OCI-M1 (cell line): ENCODE measurements around the gene UBFD1.
"Not testable (repeated sequence)": the region's sequence is repeated elsewhere in the genome, so short reads cannot be mapped to it uniquely, and the experiment has no call there.

Source experiments
- DNase-seq: peaks from one replicate; lab custom pipeline; 2025; lab: John Stamatoyannopoulos, UW

UBFD1 gene

GRCh38 chr16:23527961-23528643 is 29.4 kb upstream of the UBFD1 start:
- no peak for DNase-seq

- DNase-seq, result no peak
Observed at GRCh38 chr16:23528644-23529310, 28.8 kb upstream of the UBFD1 start.

GRCh38 chr16:23530062-23530461 is 27.5 kb upstream of the UBFD1 start:
- DNase-seq, result no peak

DNA sequence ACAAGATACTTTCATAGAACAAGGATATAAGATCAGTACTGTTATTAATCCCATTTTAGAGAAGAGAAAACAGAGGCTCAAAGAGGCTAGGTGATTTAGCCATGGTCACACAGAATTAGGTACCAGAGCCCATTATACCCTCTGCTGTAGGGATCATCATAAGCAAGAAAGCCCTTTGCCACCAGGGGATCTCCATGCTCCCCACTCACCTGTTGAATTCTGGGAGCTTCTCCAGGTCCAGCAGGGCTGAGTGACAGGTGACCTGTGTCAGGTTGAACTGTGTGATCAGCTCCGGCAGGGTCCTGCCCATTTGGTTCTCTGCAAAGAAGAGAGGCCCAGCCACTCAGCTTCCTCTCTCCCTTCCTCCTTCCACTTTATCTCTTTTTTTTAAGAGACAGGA is 25.1 kb upstream of the UBFD1 start:
- no peak for DNase-seq

- DNase-seq, result no peak
Observed at GRCh38 chr16:23534868-23535860, 22.4 kb upstream of the UBFD1 start.

- DNase-seq, result no peak
Observed at GRCh38 chr16:23535901-23536300, 21.6 kb upstream of the UBFD1 start.

GRCh38 chr16:23537390-23537789 is 20.1 kb upstream of the UBFD1 start:
- DNase-seq, result no peak

- no peak for DNase-seq
Observed at GRCh38 chr16:23538919-23539278, 18.6 kb upstream of the UBFD1 start.

DNA sequence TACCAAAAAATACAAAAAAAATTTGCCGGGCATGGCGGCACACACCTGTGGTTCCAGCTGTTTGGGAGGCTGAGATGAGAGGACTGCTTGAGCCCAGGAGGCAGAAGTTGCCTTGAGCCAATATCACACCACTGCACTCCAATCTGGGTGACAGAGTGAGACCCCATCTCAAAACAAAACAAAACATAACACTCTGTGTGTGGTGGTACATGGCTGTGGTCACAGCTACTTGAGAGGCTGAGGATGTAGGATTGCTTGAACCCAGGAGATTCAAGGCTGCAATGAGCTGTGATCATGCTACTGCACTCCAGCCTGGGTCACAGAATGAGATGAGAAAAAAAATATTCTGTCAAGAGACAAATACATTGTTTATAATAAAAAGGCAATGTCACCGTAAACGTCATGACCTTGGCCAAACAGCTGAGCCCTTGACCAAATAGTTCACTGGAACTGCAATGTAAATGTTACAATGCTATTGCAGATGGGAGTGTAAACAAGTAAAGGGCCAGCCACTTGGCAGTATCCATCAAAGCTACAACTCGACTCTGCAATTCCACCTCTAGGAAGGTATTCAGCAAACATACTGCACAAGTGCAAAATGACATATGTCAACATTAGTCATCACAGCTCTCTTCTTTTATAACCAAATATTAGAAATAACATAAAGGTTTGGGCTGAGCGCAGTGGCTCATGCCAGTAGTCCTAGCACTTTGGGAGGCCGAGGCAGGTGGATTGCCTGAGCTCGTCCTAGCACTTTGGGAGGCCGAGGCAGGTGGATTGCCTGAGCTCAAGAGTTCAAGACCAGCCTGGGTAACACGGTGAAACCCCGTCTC is 17.3 kb upstream of the UBFD1 start:
- no peak for DNase-seq

GRCh38 chr16:23540817-23541178 is 16.7 kb upstream of the UBFD1 start:
- DNase-seq, result not testable (repeated sequence)

DNA sequence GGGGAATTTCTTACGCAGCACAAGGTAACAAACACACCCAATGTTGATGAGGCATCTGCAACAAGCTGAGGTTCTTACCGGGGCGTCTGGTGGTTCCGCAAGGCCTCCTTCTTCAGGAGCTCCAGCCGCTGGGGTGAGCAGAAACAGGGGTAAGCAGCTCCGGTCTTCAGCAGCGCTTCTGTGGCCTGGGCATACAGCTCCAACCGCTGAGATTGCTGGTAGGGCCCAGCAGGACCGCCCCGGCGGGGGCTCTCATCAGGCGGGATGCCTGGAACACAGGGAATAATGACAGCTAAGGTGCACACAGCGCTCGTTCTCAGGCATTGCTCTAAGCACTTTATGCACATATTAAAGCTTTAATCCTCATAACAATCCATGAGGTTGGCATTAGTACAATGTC is 13.1 kb upstream of the UBFD1 start:
- DNase-seq, result no peak

DNA sequence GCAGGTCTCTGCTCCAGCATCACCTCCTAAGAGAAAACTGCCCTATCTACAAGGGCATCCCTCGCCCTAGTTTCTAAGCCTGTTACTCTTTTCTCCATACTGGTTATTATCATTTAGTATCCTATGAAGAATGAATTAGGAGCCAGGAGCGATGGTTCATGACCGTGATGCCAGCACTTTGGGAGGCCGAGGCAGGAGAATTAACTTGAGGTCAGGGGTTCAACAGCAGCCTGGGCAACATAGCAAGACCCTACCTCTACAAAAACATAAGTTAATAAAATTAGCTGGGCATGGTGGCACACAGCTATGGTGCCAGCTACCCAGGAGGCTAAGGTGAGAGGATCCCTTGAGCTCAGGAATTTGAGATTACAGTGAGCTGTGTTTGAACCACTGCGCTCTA is 7.6 kb upstream of the UBFD1 start:
- no peak for DNase-seq

- DNase-seq, result no peak
Observed at GRCh38 chr16:23552161-23552560, 5.4 kb upstream of the UBFD1 start.

GRCh38 chr16:23554536-23554935 is 3.0 kb upstream of the UBFD1 start:
- DNase-seq, result no peak

DNA sequence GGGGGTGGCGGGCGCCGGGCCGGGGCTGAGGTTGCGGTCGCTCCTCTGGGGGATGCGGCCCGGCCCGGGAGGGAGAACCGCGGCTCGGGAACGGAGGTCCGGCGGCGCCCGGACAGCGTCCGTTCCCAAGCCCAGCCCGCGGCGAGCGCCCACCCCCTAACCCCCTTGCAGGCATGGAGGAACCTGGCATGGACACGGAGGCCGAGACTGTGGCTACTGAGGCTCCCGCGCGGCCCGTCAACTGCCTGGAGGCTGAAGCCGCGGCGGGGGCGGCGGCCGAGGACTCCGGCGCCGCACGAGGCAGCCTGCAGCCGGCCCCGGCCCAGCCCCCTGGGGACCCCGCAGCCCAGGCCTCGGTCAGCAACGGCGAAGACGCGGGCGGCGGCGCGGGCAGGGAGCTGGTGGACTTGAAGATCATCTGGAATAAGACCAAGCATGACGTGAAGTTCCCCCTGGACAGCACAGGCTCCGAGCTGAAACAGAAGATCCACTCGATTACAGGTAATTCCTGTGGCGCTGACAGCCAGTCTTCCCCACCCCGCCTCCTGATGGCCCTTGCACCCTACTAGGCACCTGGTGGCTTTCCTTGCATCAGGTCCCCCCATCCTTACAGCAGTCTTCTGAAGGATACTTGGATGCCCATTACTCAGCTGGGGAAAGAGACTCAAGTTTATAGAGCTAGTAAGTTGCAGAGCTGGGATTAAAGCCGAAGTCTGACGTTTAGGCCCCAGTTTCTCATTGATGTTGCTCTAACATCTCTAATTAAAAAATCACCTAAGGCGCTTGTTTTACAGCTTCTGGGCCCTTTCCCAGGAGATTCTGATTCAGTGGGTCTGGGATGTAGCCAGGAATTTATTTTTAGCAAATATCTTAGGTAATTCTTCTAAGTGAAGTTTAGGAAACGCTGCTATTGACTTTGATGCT is 514 bp downstream of the UBFD1 start:
- peak; percentile 47 for DNase-seq

GRCh38 chr16:23561586-23561985 is 4.1 kb downstream of the UBFD1 start:
- no peak for DNase-seq

- no peak for DNase-seq
Observed at GRCh38 chr16:23562505-23562904, 5.0 kb downstream of the UBFD1 start.

GRCh38 chr16:23563186-23563585 is 5.7 kb downstream of the UBFD1 start:
- no peak for DNase-seq

DNA sequence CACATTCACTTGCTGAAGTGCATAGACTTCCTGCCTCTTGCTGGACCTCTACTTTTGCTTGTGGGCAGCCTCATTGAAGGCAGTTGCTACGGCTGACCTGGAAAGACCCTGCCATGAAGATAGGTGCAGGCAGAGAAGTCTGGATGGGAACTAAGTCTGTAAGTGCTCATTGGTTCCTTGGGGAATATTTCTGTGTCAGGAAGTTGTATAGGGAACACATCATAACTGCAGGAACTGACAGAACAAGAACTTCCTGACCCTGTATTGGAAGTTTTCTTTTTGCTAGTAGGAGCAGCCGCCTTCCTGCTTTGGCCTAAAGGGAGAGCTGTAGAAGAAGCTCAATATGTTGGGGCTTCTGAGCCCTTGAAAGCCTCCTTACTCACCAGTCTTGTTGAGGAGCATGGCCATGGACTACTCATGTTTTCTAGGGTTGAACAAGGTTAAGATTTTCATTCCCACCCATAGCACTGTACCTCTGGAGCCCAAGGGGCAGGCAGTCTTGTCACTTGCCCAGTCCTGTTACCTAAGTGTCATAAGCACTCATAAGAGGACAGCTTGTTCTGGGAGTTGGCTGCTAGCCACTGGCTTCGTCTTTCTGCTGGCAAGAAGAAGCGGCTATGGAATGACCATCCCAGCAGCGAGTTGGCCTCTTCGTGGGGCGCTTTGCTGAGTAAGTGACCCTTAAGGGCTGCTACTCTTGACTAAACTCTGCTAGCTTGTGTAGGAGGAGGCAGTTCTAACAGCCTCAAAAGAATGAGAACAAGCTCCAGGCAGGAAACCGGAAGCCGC is 7.2 kb downstream of the UBFD1 start:
- no peak for DNase-seq

DNA sequence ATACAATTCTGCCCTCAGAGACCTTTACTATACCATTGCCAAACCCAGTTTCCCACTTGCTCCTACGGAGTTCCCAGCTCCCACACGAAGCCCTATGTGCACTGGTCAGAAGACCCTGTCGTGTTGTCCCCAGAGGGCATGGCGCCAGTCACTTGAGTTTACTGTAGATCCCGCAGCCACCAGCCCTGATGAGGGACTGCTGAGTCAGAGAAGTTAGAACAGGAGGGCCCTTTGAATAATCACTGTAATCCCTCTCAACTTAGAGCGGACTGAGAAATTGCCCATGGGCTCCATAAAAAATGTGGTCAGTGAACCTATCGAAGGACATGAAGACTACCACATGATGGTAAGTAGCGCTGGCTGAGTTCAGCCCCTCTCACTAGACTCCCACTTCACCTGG is 9.2 kb downstream of the UBFD1 start:
- no peak for DNase-seq
